ENCODE data around the gene HTT. TPM values are rescaled to one million over a fixed set of nuclear protein-coding genes. Genes with fewer than 3 reads are reported as not detected.
A peak's percentile ranks its signal among the peaks of the same experiment; 100 is the strongest.

Gene HTT
- total RNA-seq, 1 experiment from 2014 or later = 37.4 TPM

GRCh38 chr4:3107271-3107670 lies 32.8 kb downstream of the HTT start:
- H3K9ac ChIP-seq (ENCODE audit: low read length) = 0 out of 2 replicates have a peak overlapping the region, but pooled peaks have one; percentile 17
- ATAC-seq (no peak), DNase-seq (ENCODE audit: low read depth, low spot score) (no peak)
- H3K79me2 ChIP-seq (ENCODE audit: insufficient read depth, low read length) = 0 out of 2 replicates have a peak, but pooled peaks cover 4% of the 10 kb centered on the region
- peaks cover 0 to 9% of the 10 kb centered on the region in 2 experiments; a peak in 1 of 4 replicates for H3K4me1 ChIP-seq (ENCODE audit: control insufficient read depth in 1 of 2, insufficient read depth in 2 of 2, low read length in 2 of 2)
- BruUV-seq (replicated peaks) = no TSS peak
- H3K27ac ChIP-seq (ENCODE audit: low read depth, low read length) = no peak overlapping the region
- POLR2A ChIA-PET = no interaction called here
- H3K27me3 ChIP-seq (ENCODE audit: insufficient read depth, low read length) = no peaks in the 10 kb centered on the region
- H3K36me3 ChIP-seq (ENCODE audit: control insufficient read depth in 1 of 2, insufficient read depth in 2 of 2, low read length in 2 of 2) = peaks cover 16 to 18% of the 10 kb centered on the region in 2 experiments
- H4K20me1 ChIP-seq (ENCODE audit: insufficient read depth) = no peaks in the 10 kb centered on the region
- TF ChIP-seq JUND (IDR thresholded peaks at IDR 0.05) (no peak), SP1 (IDR thresholded peaks at IDR 0.05; ENCODE audit: low read depth) (no peak), YY1 (IDR thresholded peaks at IDR 0.05; ENCODE audit: extremely low read depth, insufficient replicate concordance, low read depth, low read length) (no peak), SRF (IDR thresholded peaks at IDR 0.05; ENCODE audit: low read depth) (no peak), POLR2AphosphoS5 (IDR thresholded peaks at IDR 0.05; ENCODE audit: low read depth, low read length) (no peak), POLR2A (IDR thresholded peaks at IDR 0.05; ENCODE audit: borderline replicate concordance, extremely low read depth, insufficient read depth, insufficient read length) (no peak), CEBPB (IDR thresholded peaks at IDR 0.05; ENCODE audit: low read depth) (no peak), ZNF274 (IDR thresholded peaks at IDR 0.05; ENCODE audit: low read depth, low read length) (no peak), TCF7L2 (IDR thresholded peaks at IDR 0.05; ENCODE audit: borderline replicate concordance, extremely low read depth, insufficient read depth, insufficient read length) (no peak), ATF3 (IDR thresholded peaks at IDR 0.05) (no peak), MAX (IDR thresholded peaks at IDR 0.05) (no peak), ZFX (IDR thresholded peaks at IDR 0.05) (no peak), EGR1 (IDR thresholded peaks at IDR 0.05; ENCODE audit: low read depth) (no peak), FOSL1 (IDR thresholded peaks at IDR 0.05; ENCODE audit: low read depth) (no peak), ELF1 (IDR thresholded peaks at IDR 0.05; ENCODE audit: borderline replicate concordance, low read depth) (no peak), CBX3 (IDR thresholded peaks at IDR 0.05; ENCODE audit: low read depth) (no peak)
- TF ChIP-seq, protein P1, sequence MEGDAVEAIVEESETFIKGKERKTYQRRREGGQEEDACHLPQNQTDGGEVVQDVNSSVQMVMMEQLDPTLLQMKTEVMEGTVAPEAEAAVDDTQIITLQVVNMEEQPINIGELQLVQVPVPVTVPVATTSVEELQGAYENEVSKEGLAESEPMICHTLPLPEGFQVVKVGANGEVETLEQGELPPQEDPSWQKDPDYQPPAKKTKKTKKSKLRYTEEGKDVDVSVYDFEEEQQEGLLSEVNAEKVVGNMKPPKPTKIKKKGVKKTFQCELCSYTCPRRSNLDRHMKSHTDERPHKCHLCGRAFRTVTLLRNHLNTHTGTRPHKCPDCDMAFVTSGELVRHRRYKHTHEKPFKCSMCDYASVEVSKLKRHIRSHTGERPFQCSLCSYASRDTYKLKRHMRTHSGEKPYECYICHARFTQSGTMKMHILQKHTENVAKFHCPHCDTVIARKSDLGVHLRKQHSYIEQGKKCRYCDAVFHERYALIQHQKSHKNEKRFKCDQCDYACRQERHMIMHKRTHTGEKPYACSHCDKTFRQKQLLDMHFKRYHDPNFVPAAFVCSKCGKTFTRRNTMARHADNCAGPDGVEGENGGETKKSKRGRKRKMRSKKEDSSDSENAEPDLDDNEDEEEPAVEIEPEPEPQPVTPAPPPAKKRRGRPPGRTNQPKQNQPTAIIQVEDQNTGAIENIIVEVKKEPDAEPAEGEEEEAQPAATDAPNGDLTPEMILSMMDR (IDR thresholded peaks at IDR 0.05 in 2 of 3, conservative IDR thresholded peaks at IDR 0.05 in 1 of 3; ENCODE audit: borderline replicate concordance in 1 of 3, insufficient read depth in 1 of 3, low read depth in 2 of 3, low read length in 2 of 3) = no peak
- H3K4me3 ChIP-seq (replicated peaks in 1 of 2; ENCODE audit: low read depth in 1 of 2, low read length in 2 of 2) = no peak overlapping the region
- H3K4me2 ChIP-seq (ENCODE audit: low read length) = no peak overlapping the region
- CTCF ChIA-PET = interaction anchor here (1.1 to 1.6 kb wide), 3 partner anchors 8 to 774 kb away, joined by 3 to 7 read pairs (median 4); no protein-coding TSS in a partner anchor
- no peaks in the 10 kb centered on the region for H3K9me2 ChIP-seq (ENCODE audit: insufficient read depth)
- H2AFZ ChIP-seq (ENCODE audit: low read depth, low read length, poor library complexity, severe bottlenecking) = no peak overlapping the region
- RAD21 ChIA-PET (ENCODE audit: low non-redundant PET in 1 of 2, low total read pairs in 2 of 2, uncharacterized antibody in 2 of 2, unreplicated experiment in 2 of 2) = no interaction called here
- intact Hi-C loops (cut with micrococcal nuclease) = loop anchor here (2.0 kb wide), 1 partner anchor 336 kb away; no protein-coding TSS in a partner anchor
- H3K9me3 ChIP-seq (ENCODE audit: control insufficient read depth in 1 of 2, insufficient read depth in 1 of 2, low read depth in 1 of 2, low read length in 2 of 2) = no peaks in the 10 kb centered on the region
